HepG2 (cell line): ENCODE data around the gene LRRC42. TPM values are rescaled to one million over a fixed set of nuclear protein-coding genes. Genes with fewer than 3 reads are reported as not detected.

Source experiments
- ATAC-seq: fragments of 200-7000 bp; cut with Tn5 transposase; 3 replicates; pipeline ENCODE4 v1.9.1; 2020; ENCODE audit warnings: mild to moderate bottlenecking, moderate library complexity
- BruUV-seq: library from RNA; stranded (reverse); fragments of 400-500 nt; replicated peaks from 2 replicates; lab custom pipeline; 2021; lab: Mats Ljungman, UMichigan
- CTCF ChIA-PET: fragments of 300-600 bp; formaldehyde crosslinking; extraction: SDS; loops from one replicate; lab custom pipeline; 2021; ENCODE audit warnings: low total read pairs, inconsistent platforms, low intra/inter-chr PET ratio; lab: Yijun Ruan, JAX
- POLR2A ChIA-PET: fragments of 350-600 bp; sonication (Branson Sonifier 250); formaldehyde crosslinking; loops from one replicate; lab custom pipeline; 2020; ENCODE audit warnings: antibody characterized with exemption, inconsistent platforms; lab: Yijun Ruan, JAX
- DNase-seq: peaks from one replicate; pipeline ENCODE4 v3.0.0-alpha.2; 2015; ENCODE audit warnings: low spot score
- FAIRE-seq: peaks from 3 replicates; lab custom pipeline; 2011; peaks lifted over from hg19 to GRCh38; lab: Jason Lieb, UNC
- H2AFZ ChIP-seq: one replicate; pipeline ENCODE4 v1.6.1; 2011; ENCODE audit warnings: low read length, inconsistent platforms
- H3K27ac ChIP-seq: fragments of 300-600 bp; 3 replicates; pipeline ENCODE4 v1.8.0; 2011; ENCODE audit warnings: mixed run types, mild to moderate bottlenecking, mixed read lengths, low read length, inconsistent platforms; ENCODE audit not compliant: insufficient read depth; ENCODE audit errors: extremely low read length
- H3K27me3 ChIP-seq, 2 experiments: fragments of 200-600 bp in 1 of 2; 2 replicates in 1 of 2; 3 replicates in 1 of 2; pipeline versions ENCODE4 v1.6.0 to v1.8.0; 2011; ENCODE audit warnings: low read length in 2 of 2, mild to moderate bottlenecking in 2 of 2, moderate library complexity in 2 of 2, inconsistent platforms in 1 of 2; ENCODE audit not compliant: insufficient read depth in 2 of 2, control insufficient read depth in 1 of 2
- H3K36me3 ChIP-seq, 2 experiments: fragments of 200-600 bp in 1 of 2; replicated peaks in 1 of 2; 2 replicates in 1 of 2; 3 replicates in 1 of 2; pipeline versions ENCODE4 v1.5.1 to v1.8.0; 2011; ENCODE audit warnings: low read length in 2 of 2, inconsistent platforms in 1 of 2; ENCODE audit not compliant: insufficient read depth in 2 of 2, control insufficient read depth in 1 of 2
- H3K4me1 ChIP-seq: 2 replicates; pipeline ENCODE4 v1.5.1; 2012; ENCODE audit warnings: low read length, inconsistent platforms; ENCODE audit not compliant: insufficient read depth
- H3K4me2 ChIP-seq: 2 replicates; pipeline ENCODE4 v1.6.0; 2011; ENCODE audit warnings: low read depth, low read length, inconsistent platforms
- H3K4me3 ChIP-seq, 3 experiments: fragments of 200-600 bp in 1 of 3; sonication (generic), shearing (Covaris generic) in 1 of 3; replicated peaks in 1 of 3; 2 replicates each; pipeline ENCODE4 v1.5.1; 2011 to 2016; ENCODE audit warnings: low read length in 3 of 3, inconsistent platforms in 2 of 3, low read depth in 2 of 3, mild to moderate bottlenecking in 2 of 3, control low read depth in 1 of 3, mixed read lengths in 1 of 3; ENCODE audit not compliant: insufficient read depth in 1 of 3
- H3K79me2 ChIP-seq: one replicate; pipeline ENCODE4 v1.6.1; 2011; ENCODE audit warnings: low read length, inconsistent platforms; ENCODE audit not compliant: insufficient read depth
- H3K9ac ChIP-seq: 2 replicates; pipeline ENCODE4 v1.6.0; 2011; ENCODE audit warnings: mild to moderate bottlenecking, low read depth, low read length, inconsistent platforms; ENCODE audit not compliant: insufficient read depth
- H3K9me3 ChIP-seq: 2 replicates; pipeline ENCODE4 v1.5.1; 2012; ENCODE audit warnings: mild to moderate bottlenecking, low read length
- H4K20me1 ChIP-seq: 2 replicates; pipeline ENCODE4 v1.6.0; 2011; ENCODE audit warnings: inconsistent platforms, mild to moderate bottlenecking, low read length, moderate library complexity; ENCODE audit not compliant: insufficient read depth
- MNT ChIP-seq: fragments of 450-650 bp; IDR thresholded peaks from 2 replicates; pipeline ENCODE4 v1.6.1; 2016
- PAF1 ChIP-seq: IDR thresholded peaks from 2 replicates; pipeline ENCODE4 v1.6.1; 2016; ENCODE audit warnings: missing genetic modification reagents, missing compliant biosample characterization
- PHB2 ChIP-seq: fragments of 450-650 bp; IDR thresholded peaks from 2 replicates; pipeline ENCODE4 v1.6.1; 2018; ENCODE audit not compliant: partially characterized antibody
- SKI ChIP-seq: fragments of 450-650 bp; IDR thresholded peaks from one replicate; pipeline ENCODE4 v1.6.1; 2018; ENCODE audit warnings: mild to moderate bottlenecking; ENCODE audit not compliant: partially characterized antibody
- THAP9 ChIP-seq: sonication (generic); formaldehyde crosslinking; IDR thresholded peaks from 2 replicates; pipeline ENCODE4; 2020; ENCODE audit warnings: missing genetic modification reagents, mild to moderate bottlenecking, borderline replicate concordance
- WGBS: methylation state at CpG from one replicate; pipeline ENCODE4 v1.1.6; 2017; ENCODE audit warnings: low lambda C conversion rate; 5-methylcytosine and 5-hydroxymethylcytosine counted together
- in situ Hi-C: cut with HindIII; loops from 2 replicates; pipeline ENCODE4 v1.10.0; 2017; ENCODE audit warnings: low pct_unique_long_range_greater_than_20kb; ENCODE audit not compliant: extremely low pct_ligation_motif_present
- intact Hi-C: fragments of 100-400 bp; cut with micrococcal nuclease; formaldehyde crosslinking; loops from one replicate; pipeline ENCODE4 v1.10.0; 2022; ENCODE audit not compliant: unreplicated experiment
- polyA plus RNA-seq, 8 experiments: library from polyadenylated mRNA; depleted of rRNA in 3 of 8; stranded (reverse) in 7 of 8; unstranded in 1 of 8; fragments of >200 nt; fragmentation: Illumina TruSeq in 4 of 8; extraction: Trizol in 4 of 8; gene quantifications; 2 replicates each; pipeline versions ENCODE4 v1.2.1 to v1.2.3, GENCODE V29; 2011 to 2016; ENCODE audit warnings: low read depth in 4 of 8, missing spikeins in 1 of 8, mixed read lengths in 1 of 8; ENCODE audit not compliant: insufficient read depth in 1 of 8
- total RNA-seq, 5 experiments: library from RNA; depleted of rRNA; stranded (reverse); fragments of >200 nt; fragmentation: Illumina TruSeq; extraction: Trizol; gene quantifications; 2 replicates each; pipeline ENCODE4 v1.2.3, GENCODE V29; 2016; ENCODE audit warnings: low read depth in 1 of 5
- TF ChIP-seq, protein P1 (sequence below): sonication (generic); formaldehyde crosslinking; IDR thresholded peaks from 2 replicates; pipeline ENCODE4 v1.4.0; 2020; ENCODE audit warnings: missing genetic modification reagents
- TF ChIP-seq, protein P2 (sequence below): sonication (generic); formaldehyde crosslinking; IDR thresholded peaks from 2 replicates; pipeline ENCODE4 v1.4.0; 2020; ENCODE audit warnings: mild to moderate bottlenecking, missing genetic modification reagents

The LRRC42 gene
- total and polyA plus RNA-seq, 2 of the 13 experiments (the other 11 are each of a cell fraction or from before 2014, with no cell fraction given): 30.6 to 43.6 TPM

DNA sequence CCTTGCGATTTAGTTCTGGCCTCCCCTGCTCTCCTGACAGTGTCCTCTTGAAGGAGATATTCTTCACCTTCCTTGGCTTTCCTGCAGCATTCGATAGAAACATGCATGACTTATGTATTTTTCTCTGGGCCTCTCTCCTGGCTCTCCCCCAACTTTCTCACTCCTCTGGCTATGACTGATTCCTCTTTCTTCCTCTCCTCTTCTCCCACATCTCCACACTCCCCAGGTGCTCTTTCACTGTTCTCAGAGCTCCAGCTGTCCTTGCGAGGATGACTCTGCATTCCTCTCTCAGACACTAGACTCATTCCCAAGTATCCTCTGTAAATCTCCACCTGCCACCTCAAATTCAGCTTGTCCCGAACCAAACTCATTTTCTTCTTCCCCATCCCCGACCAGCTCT, 18.0 kb downstream of the LRRC42 start:
- Histone ChIP-seq H3K27me3 (no peaks in the 10 kb centered on the region), H3K9ac (no peak overlapping the region), H4K20me1 (no peaks in the 10 kb centered on the region), H2AFZ (no peak overlapping the region), H3K4me1 (peaks cover 31% of the 10 kb centered on the region), H3K79me2 (no peaks in the 10 kb centered on the region), H3K4me2 (no peak overlapping the region), H3K36me3 (peaks cover 21 to 54% of the 10 kb centered on the region in 2 experiments), H3K27ac (no peak overlapping the region), H3K9me3 (no peaks in the 10 kb centered on the region), H3K4me3 (no peak overlapping the region)
- 96% methylated on average over 5 of the region's 5 CpGs for WGBS
- no peak for FAIRE-seq
- POLR2A ChIA-PET: interaction anchor here (1.5 to 1.8 kb wide), 2 partner anchors 18 to 19 kb away, joined by 4 read pairs; partner anchors contain the start of gene IFT25
- in situ Hi-C loops: no loop called here
- intact Hi-C loops: no loop called here
- ATAC-seq: no peak
- CTCF ChIA-PET: no interaction called here
- TF ChIP-seq, protein P1, sequence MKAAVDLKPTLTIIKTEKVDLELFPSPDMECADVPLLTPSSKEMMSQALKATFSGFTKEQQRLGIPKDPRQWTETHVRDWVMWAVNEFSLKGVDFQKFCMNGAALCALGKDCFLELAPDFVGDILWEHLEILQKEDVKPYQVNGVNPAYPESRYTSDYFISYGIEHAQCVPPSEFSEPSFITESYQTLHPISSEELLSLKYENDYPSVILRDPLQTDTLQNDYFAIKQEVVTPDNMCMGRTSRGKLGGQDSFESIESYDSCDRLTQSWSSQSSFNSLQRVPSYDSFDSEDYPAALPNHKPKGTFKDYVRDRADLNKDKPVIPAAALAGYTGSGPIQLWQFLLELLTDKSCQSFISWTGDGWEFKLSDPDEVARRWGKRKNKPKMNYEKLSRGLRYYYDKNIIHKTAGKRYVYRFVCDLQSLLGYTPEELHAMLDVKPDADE (CRISPR knock-in tag): no peak
- TF ChIP-seq PHB2 (no peak), MNT (no peak), PAF1 (CRISPR knock-in tag) (no peak), THAP9 (CRISPR knock-in tag) (no peak), SKI (no peak)
- TF ChIP-seq, protein P2, sequence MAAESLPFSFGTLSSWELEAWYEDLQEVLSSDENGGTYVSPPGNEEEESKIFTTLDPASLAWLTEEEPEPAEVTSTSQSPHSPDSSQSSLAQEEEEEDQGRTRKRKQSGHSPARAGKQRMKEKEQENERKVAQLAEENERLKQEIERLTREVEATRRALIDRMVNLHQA (CRISPR knock-in tag): no peak
- no TSS peak for BruUV-seq
- no peak for DNase-seq
